Fibroblast of the aortic adventitia (primary cell): ENCODE results near the gene KCNC3. TPM values are rescaled to one million over a fixed set of nuclear protein-coding genes. Genes with fewer than 3 reads are reported as not detected.
A peak's percentile ranks its signal among the peaks of the same experiment; 100 is the strongest.

ENCODE experiments used
- DNase-seq: peaks from one replicate; pipeline ENCODE4 v3.0.0-alpha.2; 2010; ENCODE audit warnings: low read depth
- H3K4me3 ChIP-seq: 2 replicates; pipeline ENCODE4 v1.5.1; 2011; ENCODE audit warnings: low read depth, mild to moderate bottlenecking, control low read depth, low read length, moderate library complexity
- total RNA-seq: library from RNA; depleted of rRNA; stranded (reverse); fragments of >200 nt; gene quantifications from 2 replicates; pipeline ENCODE4 v1.2.3, GENCODE V29; 2012; ENCODE audit warnings: low replicate concordance
- TF ChIP-seq, protein P1 (sequence below): IDR thresholded peaks from 2 replicates; pipeline ENCODE4 v1.5.1; 2011; ENCODE audit warnings: mild to moderate bottlenecking, low read length, control low read depth, inconsistent platforms; ENCODE audit not compliant: insufficient read depth

KCNC3 gene
- total RNA-seq, 1 donor: not detected

DNA sequence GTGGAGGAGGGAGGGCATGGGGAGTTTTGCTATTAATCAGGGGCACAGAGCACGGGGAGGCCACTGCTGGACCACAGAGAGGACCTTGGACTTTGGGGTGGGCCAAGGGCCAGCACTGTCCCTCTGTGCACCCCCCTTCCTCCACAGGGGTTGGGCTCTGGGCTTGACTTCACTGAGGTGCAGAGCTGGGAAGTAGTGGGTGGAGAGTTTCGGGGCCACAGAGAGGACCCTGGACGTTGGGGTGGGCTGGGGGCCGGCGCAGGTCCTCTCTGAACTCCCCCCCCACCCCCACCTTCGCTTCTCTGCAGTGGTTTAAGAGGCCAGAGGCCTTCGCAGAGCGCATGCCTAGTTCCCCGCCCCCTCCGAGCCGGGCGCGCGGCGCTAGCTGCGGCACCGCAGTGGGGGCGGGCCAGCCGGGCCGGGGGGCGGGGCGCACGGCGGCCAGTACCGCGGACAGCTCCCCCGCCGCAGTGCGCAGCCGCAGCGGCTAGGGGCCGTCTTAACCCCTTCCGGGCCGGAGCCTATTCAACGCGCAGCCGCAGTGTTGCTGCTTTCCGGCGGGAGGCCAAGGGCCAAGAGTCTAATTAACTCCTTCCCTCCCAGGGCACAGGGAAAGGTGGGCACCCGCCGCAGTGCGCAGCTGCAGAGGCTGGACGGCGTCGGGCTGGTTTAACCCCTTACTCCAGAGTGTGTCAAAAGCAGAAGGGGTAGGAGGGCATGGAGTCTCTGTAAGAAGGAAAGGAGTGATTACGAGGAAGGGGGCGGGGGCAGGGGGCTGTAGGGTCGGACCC lies 3.7 kb downstream of the KCNC3 start:
- TF ChIP-seq, protein P1, sequence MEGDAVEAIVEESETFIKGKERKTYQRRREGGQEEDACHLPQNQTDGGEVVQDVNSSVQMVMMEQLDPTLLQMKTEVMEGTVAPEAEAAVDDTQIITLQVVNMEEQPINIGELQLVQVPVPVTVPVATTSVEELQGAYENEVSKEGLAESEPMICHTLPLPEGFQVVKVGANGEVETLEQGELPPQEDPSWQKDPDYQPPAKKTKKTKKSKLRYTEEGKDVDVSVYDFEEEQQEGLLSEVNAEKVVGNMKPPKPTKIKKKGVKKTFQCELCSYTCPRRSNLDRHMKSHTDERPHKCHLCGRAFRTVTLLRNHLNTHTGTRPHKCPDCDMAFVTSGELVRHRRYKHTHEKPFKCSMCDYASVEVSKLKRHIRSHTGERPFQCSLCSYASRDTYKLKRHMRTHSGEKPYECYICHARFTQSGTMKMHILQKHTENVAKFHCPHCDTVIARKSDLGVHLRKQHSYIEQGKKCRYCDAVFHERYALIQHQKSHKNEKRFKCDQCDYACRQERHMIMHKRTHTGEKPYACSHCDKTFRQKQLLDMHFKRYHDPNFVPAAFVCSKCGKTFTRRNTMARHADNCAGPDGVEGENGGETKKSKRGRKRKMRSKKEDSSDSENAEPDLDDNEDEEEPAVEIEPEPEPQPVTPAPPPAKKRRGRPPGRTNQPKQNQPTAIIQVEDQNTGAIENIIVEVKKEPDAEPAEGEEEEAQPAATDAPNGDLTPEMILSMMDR: no peak
- peak; percentile 3 for DNase-seq
- H3K4me3 ChIP-seq: no peak overlapping the region

DNA sequence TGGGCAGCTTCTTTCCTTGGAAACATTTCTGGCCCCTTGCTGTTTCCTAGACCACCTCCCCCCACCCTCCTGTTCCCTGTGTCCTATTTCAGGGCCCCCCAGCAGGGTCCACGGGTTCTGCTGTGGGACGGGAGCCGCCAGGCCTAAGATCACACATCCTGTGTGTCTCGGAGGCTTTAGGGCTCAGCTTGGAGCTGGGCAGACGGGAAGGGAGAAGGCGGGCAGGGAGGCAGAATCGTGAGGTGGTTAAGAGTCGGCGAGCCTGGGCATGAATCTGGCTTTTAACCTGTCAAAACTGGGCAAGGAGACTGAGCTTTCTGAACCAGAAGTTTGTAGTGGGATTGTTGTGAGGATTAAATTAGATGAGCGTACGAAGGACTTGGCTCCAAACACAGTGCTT lies 4.8 kb downstream of the KCNC3 start:
- DNase-seq: no peak
- TF ChIP-seq, protein P1: no peak
- H3K4me3 ChIP-seq: no peak overlapping the region

DNA sequence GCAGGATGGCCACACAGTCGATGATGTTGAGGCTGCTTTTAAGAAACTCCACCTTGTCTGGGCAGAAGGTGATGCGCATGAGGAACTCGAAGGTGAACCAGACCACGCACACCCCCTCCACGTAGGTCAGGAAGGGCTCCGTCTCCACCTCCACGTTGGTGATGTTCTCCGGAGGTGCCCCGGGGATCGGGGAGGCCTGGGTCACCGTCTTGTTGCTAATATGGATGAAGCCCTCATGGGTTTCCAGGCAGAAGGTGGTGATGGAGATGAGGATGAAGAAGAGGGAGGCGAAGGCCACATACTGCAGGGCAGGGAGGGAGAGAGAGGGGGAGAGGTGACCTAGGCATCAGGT lies 5.4 kb downstream of the KCNC3 start:
- no peak for DNase-seq

DNA sequence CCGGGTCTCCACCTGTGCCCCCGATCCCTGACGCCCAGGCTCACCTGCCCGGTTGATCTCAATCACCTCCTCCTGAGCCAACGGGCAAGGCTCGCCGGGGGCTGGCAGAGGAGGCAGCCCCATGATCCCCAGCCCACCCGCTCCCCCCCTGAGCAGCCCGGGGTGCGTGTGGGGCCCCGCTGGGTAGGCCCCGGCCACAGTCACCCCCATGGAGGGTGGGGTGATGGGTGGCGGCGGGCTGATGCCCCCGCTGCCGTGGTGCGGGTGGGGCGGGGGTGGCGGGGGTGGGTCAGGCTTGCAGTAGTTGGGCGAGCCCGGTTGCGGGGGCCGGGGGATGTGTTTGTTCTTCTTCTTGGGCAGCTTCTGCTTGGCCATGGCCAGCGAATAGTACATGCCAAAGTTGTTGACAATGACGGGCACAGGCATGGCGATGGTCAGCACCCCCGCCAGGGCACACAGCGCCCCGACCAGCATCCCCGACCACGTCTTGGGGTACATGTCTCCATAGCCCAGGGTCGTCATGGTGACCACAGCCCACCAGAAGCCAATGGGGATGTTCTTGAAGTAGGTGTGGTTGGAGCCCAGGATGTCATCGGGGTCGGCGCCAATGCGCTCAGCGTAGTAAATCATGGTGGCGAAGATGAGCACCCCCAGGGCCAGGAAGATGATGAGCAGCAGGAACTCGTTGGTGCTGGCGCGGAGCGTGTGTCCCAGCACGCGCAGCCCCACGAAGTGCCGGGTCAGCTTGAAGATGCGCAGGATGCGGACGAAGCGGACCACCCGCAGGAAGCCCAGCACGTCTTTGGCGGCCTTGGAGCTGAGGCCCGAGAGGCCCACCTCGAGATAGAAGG lies 6.0 kb downstream of the KCNC3 start:
- TF ChIP-seq, protein P1: no peak
- no peak for DNase-seq
- no peak overlapping the region for H3K4me3 ChIP-seq

More for the DNA sequence above, 5.4 kb downstream of the KCNC3 start:
- TF ChIP-seq, protein P1: no peak
- H3K4me3 ChIP-seq: no peak overlapping the region

DNA sequence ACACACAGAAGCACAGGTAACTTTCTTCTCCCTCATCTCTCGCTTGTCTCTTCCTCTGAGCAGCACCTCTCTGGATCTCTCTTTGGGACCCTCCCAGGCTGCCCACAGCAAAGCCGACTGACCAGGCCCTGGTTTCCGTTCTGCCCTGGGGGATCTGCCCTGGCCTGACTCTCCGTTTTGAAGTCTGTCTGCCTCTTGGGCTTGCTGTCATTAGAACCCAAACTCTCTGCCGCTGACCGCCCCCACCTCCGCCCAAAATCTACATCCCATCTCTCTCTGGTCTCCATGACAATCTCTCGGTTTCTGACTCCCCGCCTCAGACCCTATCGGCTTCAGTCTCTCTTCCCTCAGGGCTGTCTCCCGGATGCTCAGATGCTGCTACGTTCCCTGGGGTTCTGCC lies 6.9 kb downstream of the KCNC3 start:
- no peak overlapping the region for H3K4me3 ChIP-seq
- TF ChIP-seq, protein P1: no peak
- DNase-seq: no peak

DNA sequence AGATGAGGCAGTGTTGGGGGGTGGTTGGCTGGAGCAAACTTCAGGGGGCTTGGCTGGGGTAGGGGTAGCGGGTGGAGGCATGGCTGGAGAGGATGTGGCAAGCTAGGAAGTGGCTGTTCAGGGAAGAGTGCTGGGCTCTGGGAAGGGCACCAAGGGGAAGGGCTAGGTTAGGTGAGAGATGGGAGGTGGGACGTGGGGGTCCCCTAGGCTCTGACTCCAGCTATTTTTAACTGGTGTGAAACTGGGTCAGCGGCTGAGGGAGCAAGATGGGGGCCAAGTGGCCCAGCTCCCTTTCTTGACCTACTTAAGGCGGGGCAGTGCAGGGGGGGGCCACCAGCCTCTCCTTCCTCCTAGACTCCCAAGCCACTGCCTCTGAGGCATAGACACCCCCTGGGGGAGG lies 7.3 kb downstream of the KCNC3 start:
- no peak overlapping the region for H3K4me3 ChIP-seq
- DNase-seq: no peak
- TF ChIP-seq, protein P1: no peak
